Activated T-cell treated with anti-CD3 and anti-CD28 coated beads, Interleukin-2, amount 50 U/mL, for 1 hour (primary cell): ENCODE results near the gene CTSZ.

ENCODE experiments used
- DNase-seq: peaks from one replicate; pipeline ENCODE4 v3.0.0-alpha.2; 2020

The CTSZ gene

DNA sequence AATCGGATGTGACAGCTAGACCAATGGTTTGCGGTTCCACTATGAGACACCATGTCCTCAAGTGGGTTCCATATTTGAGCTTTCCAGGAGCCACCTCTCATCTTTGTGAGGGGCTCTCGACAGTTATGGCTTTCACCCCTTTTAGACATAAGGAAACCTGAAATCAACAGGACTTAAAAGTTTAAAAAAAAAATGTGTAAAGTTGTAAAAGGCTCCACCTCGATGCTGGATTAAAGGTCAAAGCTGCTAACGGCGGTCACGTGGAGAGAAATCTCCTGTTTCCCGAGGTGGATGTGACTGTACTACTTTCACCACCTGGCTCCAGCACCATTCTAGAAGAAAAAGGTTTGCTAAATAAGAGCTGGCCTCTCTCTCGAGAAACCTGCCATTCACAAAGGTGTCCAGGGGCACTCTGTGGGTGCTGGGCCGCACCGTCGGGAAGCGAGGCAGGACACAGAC is 24.5 kb upstream of the CTSZ start:
- DNase-seq: no peak

DNA sequence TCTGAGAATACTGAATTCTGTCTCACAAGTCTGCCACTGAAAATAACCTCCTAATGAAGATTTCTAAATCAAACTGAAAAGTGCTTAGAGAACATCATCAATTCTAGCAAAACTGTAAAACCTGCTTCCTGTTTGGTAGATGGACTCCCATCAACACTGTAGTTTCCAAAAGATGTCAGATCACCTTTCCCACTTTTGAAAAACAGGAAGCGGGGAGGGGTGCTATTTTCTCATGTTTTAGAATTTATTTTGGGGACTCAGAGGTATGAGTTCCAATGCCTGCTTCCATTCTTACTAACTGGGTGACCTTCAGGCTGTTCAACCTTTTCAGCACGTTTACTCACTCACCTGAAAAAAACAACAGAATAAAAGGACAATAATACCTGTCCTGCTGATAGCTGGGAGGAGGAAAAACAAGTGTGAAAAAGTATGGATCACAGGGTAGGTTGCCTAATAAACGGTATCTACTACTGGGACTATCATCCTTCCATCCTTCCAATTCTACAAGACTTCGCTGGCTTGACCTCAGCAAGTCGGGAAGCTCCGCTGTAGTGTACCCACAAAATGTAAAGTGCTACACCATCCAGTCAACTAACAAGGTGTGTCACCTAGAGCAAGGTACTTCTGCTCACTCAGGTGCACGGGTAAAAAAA is 24.0 kb upstream of the CTSZ start:
- no peak for DNase-seq

DNA sequence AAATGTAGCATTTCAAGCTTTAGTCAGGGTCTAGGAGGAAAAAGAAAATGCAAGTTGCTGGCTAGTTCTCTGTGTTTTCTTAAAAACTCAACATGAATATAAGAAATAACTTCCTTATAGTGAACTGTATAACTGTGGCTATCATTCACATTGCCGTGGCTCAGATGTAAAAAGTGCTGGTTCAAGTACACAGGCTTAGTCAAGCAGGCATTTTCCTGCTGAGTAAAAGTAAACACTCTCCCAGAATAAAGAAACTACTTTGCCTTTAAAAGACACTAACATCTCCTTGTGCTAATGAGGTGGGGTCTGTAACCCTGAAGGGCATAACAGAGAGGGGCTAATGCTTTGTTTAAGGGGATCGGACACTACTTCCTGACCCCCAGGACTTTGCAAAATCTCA is 21.8 kb upstream of the CTSZ start:
- no peak for DNase-seq

DNA sequence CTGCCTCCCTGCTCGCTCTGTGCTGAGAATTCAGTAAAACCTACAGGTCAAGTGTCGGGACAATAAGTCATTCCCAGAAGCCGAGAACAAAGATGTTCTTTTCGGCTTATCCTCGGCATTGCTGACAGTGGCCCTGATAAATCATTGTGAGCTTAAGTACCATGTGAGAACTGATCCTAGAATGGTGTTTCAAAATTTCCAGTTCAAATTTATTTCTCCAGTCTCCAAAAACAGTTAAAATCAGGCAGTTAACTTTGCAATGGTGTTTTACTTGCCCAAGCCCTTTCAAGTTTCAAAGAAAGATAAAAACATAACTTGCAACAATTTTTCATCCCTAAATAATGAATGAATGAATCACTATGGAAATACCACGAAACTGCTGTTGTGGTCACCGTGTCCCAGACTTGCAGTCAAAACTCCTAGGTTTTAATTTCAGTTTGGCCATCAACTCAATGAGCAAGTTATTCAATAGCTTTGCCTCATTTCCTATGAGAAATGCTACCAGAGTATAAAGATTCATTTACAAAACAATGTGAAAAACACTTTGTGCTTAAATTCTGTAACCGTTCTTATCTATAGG is 20.8 kb upstream of the CTSZ start:
- no peak for DNase-seq

DNA sequence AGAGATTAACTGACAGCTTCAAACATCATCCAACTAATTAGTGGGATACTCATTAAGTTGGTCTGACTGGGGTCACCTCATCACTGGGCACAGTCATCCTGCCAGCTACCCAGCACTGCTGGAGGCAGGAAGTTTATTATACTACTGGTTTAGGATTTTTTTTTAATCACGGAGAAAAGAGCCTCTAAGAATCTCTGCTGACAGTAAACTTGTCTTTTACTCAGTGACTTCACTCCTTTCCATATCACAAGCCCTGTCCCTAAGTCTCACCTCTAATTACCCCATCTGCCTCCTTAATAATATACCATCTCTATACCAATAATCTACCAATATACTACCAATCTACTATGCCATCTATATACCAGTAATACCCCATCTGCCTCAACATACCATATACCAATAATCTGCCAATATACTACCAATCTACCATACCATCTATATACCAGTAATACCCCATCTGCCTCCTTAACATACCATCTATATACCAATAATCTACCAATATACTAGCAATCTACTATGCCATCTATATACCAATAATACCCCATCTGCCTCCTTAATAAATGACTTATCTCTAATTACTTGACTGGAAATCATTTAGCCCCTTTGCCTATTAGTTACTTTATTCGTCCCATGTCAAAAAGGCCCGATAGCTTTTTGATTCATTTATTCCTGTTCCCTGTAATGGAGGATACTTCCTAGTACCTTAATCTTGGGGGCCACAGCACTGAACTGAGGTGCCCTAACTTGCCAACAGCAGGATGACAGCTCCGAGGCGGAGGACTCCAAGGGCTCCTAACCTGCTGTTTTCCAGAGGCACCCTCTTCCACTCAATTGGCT is 20.1 kb upstream of the CTSZ start:
- no peak for DNase-seq

GRCh38 chr20:59025511-59025910 is 18.5 kb upstream of the CTSZ start:
- no peak for DNase-seq

- DNase-seq: no peak
These were observed 18.0 kb upstream of the CTSZ start for GRCh38 chr20:59025086-59025485.

DNA sequence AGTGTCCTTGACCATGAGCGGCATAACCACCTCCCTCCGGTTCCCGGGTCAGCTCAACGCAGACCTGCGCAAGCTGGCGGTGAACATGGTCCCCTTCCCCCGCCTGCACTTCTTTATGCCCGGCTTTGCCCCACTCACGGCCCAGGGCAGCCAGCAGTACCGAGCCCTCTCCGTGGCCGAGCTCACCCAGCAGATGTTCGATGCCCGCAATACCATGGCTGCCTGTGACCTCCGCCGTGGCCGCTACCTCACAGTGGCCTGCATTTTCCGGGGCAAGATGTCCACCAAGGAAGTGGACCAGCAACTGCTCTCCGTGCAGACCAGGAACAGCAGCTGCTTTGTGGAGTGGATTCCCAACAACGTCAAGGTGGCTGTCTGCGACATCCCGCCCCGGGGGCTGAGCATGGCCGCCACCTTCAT is 17.1 kb upstream of the CTSZ start:
- DNase-seq: peak; percentile 11

GRCh38 chr20:59023616-59024015 is 16.6 kb upstream of the CTSZ start:
- DNase-seq: peak; percentile 14

DNA sequence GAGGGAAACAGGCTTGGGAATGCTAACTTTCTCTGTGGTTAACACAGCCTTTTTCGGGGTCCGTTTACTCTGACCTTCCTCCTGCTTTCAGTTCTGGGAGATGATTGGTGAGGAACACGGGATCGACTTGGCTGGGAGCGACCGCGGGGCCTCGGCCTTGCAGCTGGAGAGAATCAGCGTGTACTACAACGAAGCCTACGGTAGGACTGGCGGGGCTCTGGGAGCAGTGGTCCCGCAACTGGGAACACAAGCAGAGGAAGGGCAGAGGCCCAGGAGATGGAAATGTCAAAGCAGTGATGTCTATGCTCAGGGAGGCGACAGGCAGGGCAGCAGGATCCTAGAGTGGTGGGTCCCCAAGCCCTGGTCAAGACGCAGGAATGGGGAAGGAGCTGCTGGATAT is 15.7 kb upstream of the CTSZ start:
- DNase-seq: peak; percentile 8

DNA sequence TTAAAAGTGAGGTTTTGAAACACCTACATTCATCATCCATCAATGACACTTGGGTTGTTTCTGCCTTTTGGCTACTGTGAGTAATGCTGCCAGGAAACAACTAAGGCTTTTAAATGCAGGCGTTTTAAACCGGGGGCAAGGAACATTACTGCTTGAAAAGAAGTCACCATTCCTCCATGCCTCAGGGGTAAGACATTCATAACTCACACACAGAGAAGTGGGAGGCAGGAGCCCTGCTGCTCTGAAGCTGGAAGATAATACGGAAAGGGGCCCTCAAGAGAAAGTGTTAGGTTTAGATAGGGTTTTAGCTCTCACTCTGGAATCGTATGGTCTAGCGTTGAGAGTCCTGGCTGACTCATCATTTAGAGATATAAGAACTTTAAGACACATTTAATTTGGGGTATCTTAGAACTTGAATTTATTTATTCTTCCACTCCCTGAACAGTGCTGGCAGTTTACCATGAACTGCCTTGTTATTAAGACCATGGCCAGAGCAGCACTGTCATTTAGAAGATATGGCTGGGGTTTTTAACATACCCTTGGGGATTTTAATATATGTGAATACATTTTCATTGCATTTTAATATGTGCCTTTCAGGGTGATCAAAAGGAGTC is 14.0 kb upstream of the CTSZ start:
- no peak for DNase-seq

DNA sequence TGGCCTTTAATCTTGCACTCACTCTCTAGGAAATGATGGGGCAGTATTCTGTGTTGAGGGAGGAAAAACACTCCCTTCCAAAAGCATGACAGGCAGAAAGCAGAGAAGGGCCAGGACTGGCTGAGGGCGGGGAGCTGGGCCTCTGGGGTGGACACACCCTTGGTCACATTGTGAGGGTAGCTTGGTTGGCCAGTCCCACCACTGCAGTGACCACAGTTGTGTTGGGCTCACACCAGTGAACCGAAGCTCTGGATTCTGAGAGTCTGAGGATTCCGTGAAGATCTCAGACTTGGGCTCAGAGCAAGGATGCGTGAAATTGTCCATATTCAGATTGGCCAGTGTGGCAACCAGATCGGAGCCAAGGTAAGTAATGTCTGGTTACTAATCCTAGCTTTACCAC is 12.2 kb upstream of the CTSZ start, which contains the start of gene TUBB1:
Gene TUBB1, plus strand, starts transcription at position 213 of the 400 bp plus-strand sequence. Its CDS starts 94 bp downstream, at position 307.
- peak; percentile 13 for DNase-seq

- peak; percentile 11 for DNase-seq
These were observed 11.8 kb upstream of the CTSZ start for GRCh38 chr20:59018817-59019216.

- peak; percentile 12 for DNase-seq
These were observed 10.6 kb upstream of the CTSZ start for GRCh38 chr20:59017493-59018231.

DNA sequence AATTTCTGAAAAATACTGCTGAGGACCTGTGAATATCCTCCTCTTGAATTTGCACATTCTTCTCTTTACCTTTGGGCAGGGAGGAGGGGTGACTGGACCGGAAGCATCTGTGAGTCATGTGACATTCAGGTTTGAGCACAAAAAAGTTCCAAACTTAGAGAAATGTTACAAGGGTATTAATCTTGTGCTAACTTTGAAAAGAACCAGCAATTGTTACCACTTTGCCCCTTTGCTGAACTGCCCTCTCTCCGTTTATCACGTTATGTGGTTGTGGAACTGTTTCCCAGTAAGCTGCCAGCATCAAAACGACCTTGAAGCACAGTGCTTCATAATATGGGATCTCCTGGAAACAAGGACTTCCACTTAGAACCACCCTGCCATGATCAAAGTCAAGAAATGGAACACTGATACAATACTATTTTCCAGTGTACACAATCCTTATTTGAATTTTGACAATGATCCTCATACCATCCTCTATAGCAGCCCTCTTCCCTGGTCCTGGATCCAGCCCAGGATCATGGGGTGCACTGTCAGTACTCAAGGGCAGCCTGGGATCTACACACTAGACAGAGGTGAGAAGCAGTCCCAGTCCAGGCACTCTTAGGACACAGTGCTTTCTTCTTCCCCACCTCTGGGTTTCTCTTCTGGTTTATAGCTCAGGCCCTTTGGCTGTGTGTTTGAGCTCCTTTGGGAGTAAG is 9.9 kb upstream of the CTSZ start:
- peak; percentile 18 for DNase-seq

DNA sequence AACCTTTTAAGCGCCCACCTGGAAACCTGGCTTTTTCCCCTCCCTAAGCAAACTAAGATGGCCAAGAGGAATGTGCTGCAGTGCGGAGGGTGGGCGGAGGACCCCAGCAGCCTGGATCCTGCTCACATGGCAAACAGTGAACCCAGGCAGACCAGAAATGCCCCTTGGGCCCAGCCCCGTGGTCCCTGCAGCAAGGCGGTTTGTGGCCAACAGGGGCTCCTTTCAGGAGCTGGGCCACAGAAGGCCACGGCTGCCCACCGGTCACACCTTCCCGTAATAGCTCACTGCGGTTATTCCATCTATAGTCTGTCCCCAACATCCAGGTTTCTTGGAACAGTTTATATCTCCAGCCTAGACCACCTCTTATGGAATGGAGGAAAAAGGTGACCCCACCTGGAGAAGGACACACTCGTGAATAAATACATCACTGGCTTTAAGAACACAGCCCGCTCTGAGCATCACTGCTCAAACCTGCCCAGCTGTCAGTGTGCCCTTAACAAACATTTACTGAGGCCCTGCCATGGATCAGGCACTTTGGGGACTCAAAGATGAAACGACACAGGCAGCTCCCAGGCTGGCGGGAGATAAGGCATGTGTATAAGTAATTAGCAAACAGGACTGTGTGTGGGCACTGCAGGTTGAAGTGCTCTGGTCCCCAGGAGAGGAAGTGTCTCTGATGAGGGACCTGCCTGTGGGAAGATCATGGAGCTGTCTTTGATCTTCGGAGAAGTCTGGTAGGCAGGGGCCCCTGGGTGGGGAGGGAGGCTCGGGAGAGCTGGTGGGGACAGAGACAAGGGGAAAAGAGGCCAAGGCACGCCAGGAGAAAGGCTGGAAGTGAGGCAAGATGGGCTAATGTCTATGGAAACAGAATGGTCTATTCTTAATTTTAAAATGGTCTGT is 9.0 kb upstream of the CTSZ start:
- DNase-seq: peak; percentile 14

- no peak for DNase-seq
These were observed 8.4 kb upstream of the CTSZ start for GRCh38 chr20:59015411-59015810.

- peak; percentile 7 for DNase-seq
These were observed 7.8 kb upstream of the CTSZ start for GRCh38 chr20:59014680-59015389.

GRCh38 chr20:59013959-59014608 is 7.0 kb upstream of the CTSZ start:
- peak; percentile 27 for DNase-seq
